WERI-Rb-1 (cell line): ENCODE results near the gene CD52.
A peak's percentile ranks its signal among the peaks of the same experiment; 100 is the strongest.

Experiments used
- DNase-seq: peaks from one replicate; pipeline ENCODE4 v3.0.0-alpha.2; 2020
- H3K27ac ChIP-seq: fragments of 250-450 bp; sonication (Bioruptor Pico); 2 replicates; pipeline ENCODE4 v1.5.1; 2020; ENCODE audit warnings: mild to moderate bottlenecking, moderate library complexity
- H3K27me3 ChIP-seq: fragments of 250-450 bp; sonication (Bioruptor Pico); 2 replicates; pipeline ENCODE4 v1.5.1; 2021; ENCODE audit warnings: mild to moderate bottlenecking, low read depth, moderate library complexity; ENCODE audit not compliant: insufficient read depth, severe bottlenecking
- H3K36me3 ChIP-seq: fragments of 250-450 bp; sonication (Bioruptor Pico); 2 replicates; pipeline ENCODE4 v1.5.1; 2020; ENCODE audit warnings: mild to moderate bottlenecking, moderate library complexity
- H3K4me3 ChIP-seq: 2 replicates; pipeline ENCODE4 v1.5.1; 2011; ENCODE audit warnings: low read depth, mild to moderate bottlenecking, control low read depth, low read length
- H3K9me3 ChIP-seq: fragments of 250-450 bp; sonication (Bioruptor Pico); 2 replicates; pipeline ENCODE4 v1.5.1; 2021; ENCODE audit warnings: mild to moderate bottlenecking, moderate library complexity; ENCODE audit not compliant: severe bottlenecking
- TF ChIP-seq, protein P1 (sequence below): IDR thresholded peaks from 2 replicates; pipeline ENCODE4 v1.5.1; 2011; ENCODE audit warnings: low read depth, mild to moderate bottlenecking, control low read depth, inconsistent platforms, low read length

The CD52 gene

DNA sequence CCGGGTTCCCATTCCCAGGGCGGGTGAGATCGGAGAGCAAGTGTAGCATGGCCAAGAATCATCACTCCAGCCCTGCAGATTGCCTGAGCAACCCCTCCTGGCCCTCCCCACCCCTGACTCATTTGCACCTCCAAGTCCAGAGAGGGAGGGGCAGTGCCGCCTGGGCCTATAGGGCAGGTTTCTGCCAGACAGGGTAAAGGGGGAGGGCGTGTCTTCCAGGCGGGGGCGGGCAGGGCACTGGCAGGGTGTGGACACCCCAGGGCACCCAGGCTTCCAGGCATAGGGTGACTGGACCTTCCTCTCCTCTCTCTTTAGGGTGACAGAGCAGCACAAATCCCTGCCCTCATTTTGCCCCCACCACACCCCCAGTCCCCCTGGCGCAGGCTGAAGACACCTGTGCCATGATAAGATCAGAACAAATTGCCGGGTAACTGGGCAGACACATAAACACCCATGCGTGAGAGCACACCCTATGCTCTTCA lies 39.4 kb downstream of the CD52 start:
- TF ChIP-seq, protein P1, sequence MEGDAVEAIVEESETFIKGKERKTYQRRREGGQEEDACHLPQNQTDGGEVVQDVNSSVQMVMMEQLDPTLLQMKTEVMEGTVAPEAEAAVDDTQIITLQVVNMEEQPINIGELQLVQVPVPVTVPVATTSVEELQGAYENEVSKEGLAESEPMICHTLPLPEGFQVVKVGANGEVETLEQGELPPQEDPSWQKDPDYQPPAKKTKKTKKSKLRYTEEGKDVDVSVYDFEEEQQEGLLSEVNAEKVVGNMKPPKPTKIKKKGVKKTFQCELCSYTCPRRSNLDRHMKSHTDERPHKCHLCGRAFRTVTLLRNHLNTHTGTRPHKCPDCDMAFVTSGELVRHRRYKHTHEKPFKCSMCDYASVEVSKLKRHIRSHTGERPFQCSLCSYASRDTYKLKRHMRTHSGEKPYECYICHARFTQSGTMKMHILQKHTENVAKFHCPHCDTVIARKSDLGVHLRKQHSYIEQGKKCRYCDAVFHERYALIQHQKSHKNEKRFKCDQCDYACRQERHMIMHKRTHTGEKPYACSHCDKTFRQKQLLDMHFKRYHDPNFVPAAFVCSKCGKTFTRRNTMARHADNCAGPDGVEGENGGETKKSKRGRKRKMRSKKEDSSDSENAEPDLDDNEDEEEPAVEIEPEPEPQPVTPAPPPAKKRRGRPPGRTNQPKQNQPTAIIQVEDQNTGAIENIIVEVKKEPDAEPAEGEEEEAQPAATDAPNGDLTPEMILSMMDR: no peak
- no peak for DNase-seq
- Histone ChIP-seq H3K27me3 (no peaks in the 10 kb centered on the region), H3K9me3 (no peaks in the 10 kb centered on the region), H3K27ac (no peak overlapping the region), H3K36me3 (no peaks in the 10 kb centered on the region), H3K4me3 (no peak overlapping the region)

GRCh38 chr1:26358411-26359384 lies 40.9 kb downstream of the CD52 start:
- H3K4me3 ChIP-seq: no peak overlapping the region
- no peaks in the 10 kb centered on the region for H3K36me3 ChIP-seq
- H3K27me3 ChIP-seq: no peaks in the 10 kb centered on the region
- H3K27ac ChIP-seq: no peak overlapping the region
- TF ChIP-seq, protein P1: no peak
- no peak for DNase-seq
- H3K9me3 ChIP-seq: no peaks in the 10 kb centered on the region

DNA sequence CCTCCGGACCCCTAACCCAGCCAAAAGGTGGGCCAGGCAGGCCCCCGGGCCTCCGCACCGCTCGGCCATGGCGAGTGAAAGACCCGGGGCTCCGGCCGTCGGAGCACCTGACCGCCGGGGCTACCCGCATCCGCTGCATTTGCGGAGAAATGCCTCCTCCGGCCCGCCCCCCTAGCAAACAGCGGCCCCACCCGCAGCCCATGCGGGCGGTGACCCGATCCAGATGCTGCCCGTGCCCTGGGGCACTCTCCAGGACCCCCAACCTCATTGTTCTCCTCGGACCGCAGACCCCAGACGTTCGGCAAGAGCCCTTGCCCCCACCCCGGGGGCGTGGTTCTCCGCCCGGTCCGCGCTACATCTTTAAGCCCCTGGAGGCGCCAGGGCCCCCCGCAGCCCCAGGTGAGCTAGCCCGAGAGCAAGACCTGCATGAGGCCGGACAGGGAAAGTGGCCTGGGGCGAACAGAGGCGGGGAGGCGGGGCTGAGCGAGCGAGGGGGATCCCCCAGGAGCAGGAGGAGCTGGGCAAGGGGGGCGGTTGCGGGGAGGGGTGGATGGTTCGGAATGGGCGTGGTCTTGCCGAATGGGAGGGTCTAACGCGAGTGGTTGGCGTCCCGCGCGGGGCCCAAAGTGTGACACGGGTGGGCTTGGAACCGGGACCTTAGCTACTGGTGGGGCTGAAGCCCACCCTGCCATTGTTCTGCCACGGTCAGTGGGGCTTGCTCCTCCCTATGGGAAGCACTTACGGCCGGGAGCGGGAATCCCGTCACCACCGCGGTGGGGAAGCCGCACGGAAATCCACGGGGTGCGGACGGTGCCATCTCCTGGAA lies 42.4 kb downstream of the CD52 start:
- Histone ChIP-seq H3K36me3 (no peaks in the 10 kb centered on the region), H3K4me3 (no peak overlapping the region), H3K27ac (no peak overlapping the region), H3K9me3 (no peaks in the 10 kb centered on the region), H3K27me3 (no peaks in the 10 kb centered on the region)
- DNase-seq: no peak
- TF ChIP-seq, protein P1: no peak

GRCh38 chr1:26360807-26361604 lies 43.2 kb downstream of the CD52 start:
- H3K27me3 ChIP-seq: no peaks in the 10 kb centered on the region
- H3K27ac ChIP-seq: no peak overlapping the region
- TF ChIP-seq, protein P1: no peak
- H3K4me3 ChIP-seq: no peak overlapping the region
- H3K9me3 ChIP-seq: no peaks in the 10 kb centered on the region
- no peak for DNase-seq
- H3K36me3 ChIP-seq: no peaks in the 10 kb centered on the region

GRCh38 chr1:26361605-26362122 lies 43.9 kb downstream of the CD52 start:
- no peak overlapping the region for H3K27ac ChIP-seq
- no peaks in the 10 kb centered on the region for H3K27me3 ChIP-seq
- no peak for DNase-seq
- no peaks in the 10 kb centered on the region for H3K36me3 ChIP-seq
- H3K4me3 ChIP-seq: no peak overlapping the region
- TF ChIP-seq, protein P1: 0 out of 2 replicates have a peak, but pooled peaks have one; percentile 4
- H3K9me3 ChIP-seq: no peaks in the 10 kb centered on the region
